ENCODE data around the gene OR6B2.

The OR6B2 gene

DNA sequence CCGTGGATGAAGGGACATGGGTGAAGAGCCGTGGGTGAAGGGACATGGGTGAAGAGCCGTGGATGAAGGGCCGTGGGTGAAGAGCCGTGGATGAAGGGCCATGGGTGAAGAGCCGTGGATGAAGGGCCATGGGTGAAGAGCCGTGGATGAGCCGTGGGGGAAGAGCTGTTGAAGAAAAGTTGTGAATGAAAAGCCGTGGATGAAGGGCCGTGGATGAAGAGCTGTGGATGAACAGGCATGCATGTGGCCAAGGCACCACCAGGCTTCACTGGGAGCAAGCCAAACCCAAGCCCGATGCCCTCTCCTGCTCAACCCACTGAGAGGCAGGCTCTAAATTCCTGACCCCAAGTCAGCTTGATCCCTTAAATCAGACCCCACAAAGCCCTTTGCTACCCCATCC, 12.5 kb upstream of the OR6B2 start:
- Histone ChIP-seq H3K36me3 (replicated peaks; ENCODE audit: low read depth, low read length) (no peaks in the 10 kb centered on the region), H4K20me1 (ENCODE audit: insufficient read depth, low read length) (no peaks in the 10 kb centered on the region), H3K27ac (ENCODE audit: low read length) (no peak overlapping the region), H3K79me2 (ENCODE audit: low read length) (no peaks in the 10 kb centered on the region), H2AFZ (ENCODE audit: low read depth, low read length) (no peak overlapping the region), H3K4me2 (ENCODE audit: low read length) (no peak overlapping the region), H3K4me1 (ENCODE audit: low read length) (no peaks in the 10 kb centered on the region), H3K4me3 (ENCODE audit: low read length) (no peak overlapping the region), H3K27me3 (ENCODE audit: low read depth, low read length) (no peaks in the 10 kb centered on the region), H3K9me3 (ENCODE audit: insufficient read depth, low read length) (no peaks in the 10 kb centered on the region), H3K9ac (ENCODE audit: low read length) (no peak overlapping the region)
- no peak for TF ChIP-seq EZH2phosphoT487 (IDR thresholded peaks at IDR 0.05; ENCODE audit: low read depth)
- TF ChIP-seq, protein P1, sequence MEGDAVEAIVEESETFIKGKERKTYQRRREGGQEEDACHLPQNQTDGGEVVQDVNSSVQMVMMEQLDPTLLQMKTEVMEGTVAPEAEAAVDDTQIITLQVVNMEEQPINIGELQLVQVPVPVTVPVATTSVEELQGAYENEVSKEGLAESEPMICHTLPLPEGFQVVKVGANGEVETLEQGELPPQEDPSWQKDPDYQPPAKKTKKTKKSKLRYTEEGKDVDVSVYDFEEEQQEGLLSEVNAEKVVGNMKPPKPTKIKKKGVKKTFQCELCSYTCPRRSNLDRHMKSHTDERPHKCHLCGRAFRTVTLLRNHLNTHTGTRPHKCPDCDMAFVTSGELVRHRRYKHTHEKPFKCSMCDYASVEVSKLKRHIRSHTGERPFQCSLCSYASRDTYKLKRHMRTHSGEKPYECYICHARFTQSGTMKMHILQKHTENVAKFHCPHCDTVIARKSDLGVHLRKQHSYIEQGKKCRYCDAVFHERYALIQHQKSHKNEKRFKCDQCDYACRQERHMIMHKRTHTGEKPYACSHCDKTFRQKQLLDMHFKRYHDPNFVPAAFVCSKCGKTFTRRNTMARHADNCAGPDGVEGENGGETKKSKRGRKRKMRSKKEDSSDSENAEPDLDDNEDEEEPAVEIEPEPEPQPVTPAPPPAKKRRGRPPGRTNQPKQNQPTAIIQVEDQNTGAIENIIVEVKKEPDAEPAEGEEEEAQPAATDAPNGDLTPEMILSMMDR (IDR thresholded peaks at IDR 0.05; ENCODE audit: low read depth, low read length), result no peak

DNA sequence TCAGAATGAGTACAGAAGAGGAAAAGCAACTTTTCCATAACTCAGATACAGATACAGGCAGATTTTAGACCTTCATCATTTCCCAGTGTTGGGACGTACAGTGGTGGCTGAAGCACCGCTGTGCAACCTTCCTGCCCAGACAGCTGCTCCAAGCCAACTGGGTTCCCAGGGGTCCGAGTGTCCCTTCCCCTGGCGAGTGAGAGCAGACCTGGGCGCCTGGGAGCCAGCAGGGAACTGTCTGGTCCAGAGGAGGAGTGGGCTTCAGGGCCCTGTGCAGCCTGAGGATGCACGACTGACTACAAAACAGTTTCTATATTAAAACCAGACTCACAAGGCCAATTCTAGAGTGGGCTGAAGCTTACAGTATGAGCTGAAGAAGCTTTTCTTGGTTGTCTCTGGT, 11.1 kb upstream of the OR6B2 start:
- Histone ChIP-seq H3K4me2 (ENCODE audit: low read length) (no peak overlapping the region), H3K79me2 (ENCODE audit: low read length) (no peaks in the 10 kb centered on the region), H3K9me3 (ENCODE audit: insufficient read depth, low read length) (no peaks in the 10 kb centered on the region), H3K4me3 (ENCODE audit: low read length) (no peak overlapping the region), H2AFZ (ENCODE audit: low read depth, low read length) (no peak overlapping the region), H3K27me3 (ENCODE audit: low read depth, low read length) (0 out of 2 replicates have a peak, but pooled peaks cover 2% of the 10 kb centered on the region), H3K27ac (ENCODE audit: low read length) (no peak overlapping the region), H3K36me3 (replicated peaks; ENCODE audit: low read depth, low read length) (no peaks in the 10 kb centered on the region), H4K20me1 (ENCODE audit: insufficient read depth, low read length) (no peaks in the 10 kb centered on the region), H3K4me1 (ENCODE audit: low read length) (no peaks in the 10 kb centered on the region), H3K9ac (ENCODE audit: low read length) (no peak overlapping the region)
- TF ChIP-seq, protein P1 (IDR thresholded peaks at IDR 0.05; ENCODE audit: low read depth, low read length), result no peak
- no peak for TF ChIP-seq EZH2phosphoT487 (IDR thresholded peaks at IDR 0.05; ENCODE audit: low read depth)

DNA sequence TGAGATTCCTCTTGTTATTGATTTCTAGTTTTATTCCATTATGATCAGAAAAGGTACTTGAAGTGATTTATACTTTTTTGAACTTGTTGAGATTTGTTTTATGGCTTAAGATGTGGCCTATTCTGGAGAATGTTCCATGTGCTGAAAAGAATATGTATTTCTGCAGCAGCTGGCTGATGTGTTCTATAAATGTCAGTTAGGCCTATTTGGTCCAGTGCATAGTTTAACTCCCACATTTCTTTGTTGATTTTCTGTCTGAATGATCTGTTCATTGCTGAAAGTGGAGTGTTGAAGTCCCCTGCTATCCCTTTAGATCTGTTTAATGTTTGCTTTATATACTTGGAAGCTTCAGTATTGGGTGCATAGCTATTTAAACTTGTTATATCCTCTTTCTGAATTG, 7.1 kb upstream of the OR6B2 start:
- no peak overlapping the region for H2AFZ ChIP-seq (ENCODE audit: low read depth, low read length)
- H3K36me3 ChIP-seq (replicated peaks; ENCODE audit: low read depth, low read length), result no peaks in the 10 kb centered on the region
- H3K4me3 ChIP-seq (ENCODE audit: low read length), result no peak overlapping the region
- no peaks in the 10 kb centered on the region for H3K79me2 ChIP-seq (ENCODE audit: low read length)
- H3K27ac ChIP-seq (ENCODE audit: low read length), result no peak overlapping the region
- H3K9me3 ChIP-seq (ENCODE audit: insufficient read depth, low read length), result no peaks in the 10 kb centered on the region
- H3K9ac ChIP-seq (ENCODE audit: low read length), result no peak overlapping the region
- H3K4me1 ChIP-seq (ENCODE audit: low read length), result no peaks in the 10 kb centered on the region
- H3K27me3 ChIP-seq (ENCODE audit: low read depth, low read length), result 0 out of 2 replicates have a peak, but pooled peaks cover 6% of the 10 kb centered on the region
- TF ChIP-seq, protein P1 (IDR thresholded peaks at IDR 0.05; ENCODE audit: low read depth, low read length), result no peak
- TF ChIP-seq EZH2phosphoT487 (IDR thresholded peaks at IDR 0.05; ENCODE audit: low read depth), result no peak
- no peak overlapping the region for H3K4me2 ChIP-seq (ENCODE audit: low read length)
- no peaks in the 10 kb centered on the region for H4K20me1 ChIP-seq (ENCODE audit: insufficient read depth, low read length)

DNA sequence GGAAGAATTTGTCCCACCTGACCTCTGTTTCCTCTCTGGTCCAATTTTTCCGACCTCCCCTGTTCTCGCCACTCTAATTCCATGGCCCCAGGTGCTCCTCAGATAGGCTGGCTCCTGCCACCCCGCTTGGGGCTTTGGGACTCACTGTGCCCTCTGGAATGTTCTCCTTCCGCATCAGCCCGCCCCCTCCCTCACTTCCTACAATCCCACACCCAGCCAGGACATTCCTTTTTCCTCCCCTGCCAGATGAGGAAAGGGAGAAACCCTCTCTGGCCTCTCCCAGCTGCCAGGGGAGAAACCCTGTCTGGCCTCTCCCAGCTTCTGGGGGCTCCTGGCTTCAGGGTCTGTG, 3.1 kb upstream of the OR6B2 start:
- no peak overlapping the region for H2AFZ ChIP-seq (ENCODE audit: low read depth, low read length)
- no peak for TF ChIP-seq EZH2phosphoT487 (IDR thresholded peaks at IDR 0.05; ENCODE audit: low read depth)
- TF ChIP-seq, protein P1 (IDR thresholded peaks at IDR 0.05; ENCODE audit: low read depth, low read length), result no peak
- H3K4me2 ChIP-seq (ENCODE audit: low read length), result no peak overlapping the region
- no peaks in the 10 kb centered on the region for H4K20me1 ChIP-seq (ENCODE audit: insufficient read depth, low read length)
- H3K36me3 ChIP-seq (replicated peaks; ENCODE audit: low read depth, low read length), result no peaks in the 10 kb centered on the region
- H3K4me1 ChIP-seq (ENCODE audit: low read length), result no peaks in the 10 kb centered on the region
- no peak overlapping the region for H3K9ac ChIP-seq (ENCODE audit: low read length)
- no peaks in the 10 kb centered on the region for H3K9me3 ChIP-seq (ENCODE audit: insufficient read depth, low read length)
- no peak overlapping the region for H3K27ac ChIP-seq (ENCODE audit: low read length)
- no peaks in the 10 kb centered on the region for H3K79me2 ChIP-seq (ENCODE audit: low read length)
- 0 out of 2 replicates have a peak, but pooled peaks cover 6% of the 10 kb centered on the region for H3K27me3 ChIP-seq (ENCODE audit: low read depth, low read length)
- no peak overlapping the region for H3K4me3 ChIP-seq (ENCODE audit: low read length)

Data from OCI-LY3 (cell line).